B cell (primary cell): ENCODE data around the gene GABRP. TPM values are rescaled to one million over a fixed set of nuclear protein-coding genes. Genes with fewer than 3 reads are reported as not detected.

Experiments used
- ATAC-seq: fragments of 200-7000 bp; cut with Tn5 transposase; one replicate; pipeline ENCODE4 v1.10.0; 2021; ENCODE audit warnings: low read depth, mild to moderate bottlenecking, moderate number of reproducible peaks, moderate library complexity
- CTCF ChIA-PET: fragments of 350-600 bp; sonication (Branson Sonifier 250); formaldehyde crosslinking; loops from one replicate; lab custom pipeline; 2021; ENCODE audit warnings: antibody characterized with exemption, inconsistent platforms; lab: Charles Lee
- POLR2A ChIA-PET: fragments of 350-600 bp; sonication (Branson Sonifier 250); formaldehyde crosslinking; loops from one replicate; lab custom pipeline; 2021; ENCODE audit warnings: antibody characterized with exemption; lab: Charles Lee
- DNase-seq: peaks from one replicate; pipeline ENCODE4 v3.0.0; 2013
- H2AFZ ChIP-seq: 2 replicates; pipeline ENCODE4 v1.6.1; 2012; ENCODE audit warnings: mild to moderate bottlenecking, low read depth, low read length; ENCODE audit not compliant: insufficient read depth, poor library complexity, severe bottlenecking
- H3K27ac ChIP-seq, 2 donors: 1 replicate in 1 of 2; 2 replicates in 1 of 2; pipeline ENCODE4 v1.5.1; 2012 to 2013; ENCODE audit warnings: low read length in 2 of 2, mild to moderate bottlenecking in 2 of 2, moderate library complexity in 1 of 2
- H3K27me3 ChIP-seq, 4 experiments: fragments of 200-600 bp in 1 of 4; sonication (generic) in 1 of 4; replicated peaks in 1 of 4; 1 replicate in 2 of 4; 2 replicates in 2 of 4; pipeline versions ENCODE4 v1.6.1 to v1.7.0; 2013 to 2016; ENCODE audit warnings: low read length in 3 of 4, mild to moderate bottlenecking in 2 of 4, mixed read lengths in 1 of 4, moderate library complexity in 1 of 4; ENCODE audit not compliant: insufficient read depth in 4 of 4, control insufficient read depth in 3 of 4; ENCODE audit errors: control extremely low read depth in 1 of 4
- H3K36me3 ChIP-seq, 2 experiments: replicated peaks in 1 of 2; 1 replicate in 1 of 2; 2 replicates in 1 of 2; pipeline versions ENCODE4 v1.6.1 to v1.7.1; 2013; ENCODE audit warnings: low read length in 1 of 2; ENCODE audit not compliant: insufficient read depth in 2 of 2, control insufficient read depth in 1 of 2; ENCODE audit errors: control extremely low read depth in 1 of 2, extremely low read depth in 1 of 2
- H3K4me1 ChIP-seq, 2 donors: fragments of 200-600 bp in 1 of 2; sonication (generic) in 1 of 2; 1 replicate in 1 of 2; 2 replicates in 1 of 2; pipeline versions ENCODE4 v1.5.1 to v1.6.1; 2013 to 2017; ENCODE audit warnings: low read length in 2 of 2; ENCODE audit not compliant: control insufficient read depth in 2 of 2, insufficient read depth in 2 of 2
- H3K4me2 ChIP-seq: replicated peaks from 2 replicates; pipeline ENCODE3; 2012; ENCODE audit warnings: mild to moderate bottlenecking, low read depth, low read length; ENCODE audit not compliant: poor library complexity, severe bottlenecking
- H3K4me3 ChIP-seq, 5 experiments: fragments of 200-600 bp in 1 of 5; sonication (generic) in 1 of 5; 1 replicate in 3 of 5; 2 replicates in 2 of 5; pipeline versions ENCODE4 v1.5.1 to v1.7.0; 2011 to 2016; ENCODE audit warnings: low read length in 4 of 5, mild to moderate bottlenecking in 4 of 5, low read depth in 2 of 5, control low read depth in 1 of 5, moderate library complexity in 1 of 5; ENCODE audit not compliant: insufficient read depth in 1 of 5; ENCODE audit errors: control extremely low read depth in 1 of 5, extremely low read depth in 1 of 5
- H3K79me2 ChIP-seq: fragments of 200-600 bp; sonication (generic); one replicate; pipeline ENCODE4 v1.6.0; 2016; ENCODE audit warnings: low read length; ENCODE audit not compliant: control insufficient read depth, insufficient read depth
- H3K9ac ChIP-seq: fragments of 200-600 bp; sonication (generic); 2 replicates; pipeline ENCODE4 v1.6.1; 2017; ENCODE audit warnings: mild to moderate bottlenecking, low read length, moderate library complexity
- H3K9me3 ChIP-seq, 3 donors: one replicate each; pipeline versions ENCODE4 v1.6.1 to v1.7.1; 2013; ENCODE audit warnings: low read length in 2 of 3; ENCODE audit not compliant: control insufficient read depth in 2 of 3, insufficient read depth in 1 of 3; ENCODE audit errors: control extremely low read depth in 1 of 3
- H4K20me1 ChIP-seq: 2 replicates; pipeline ENCODE4 v1.6.0; 2012; ENCODE audit warnings: mild to moderate bottlenecking, low read length; ENCODE audit not compliant: insufficient read depth, control insufficient read depth, poor library complexity, severe bottlenecking
- H3K27ac Mint-ChIP-seq: one replicate; pipeline ENCODE4 v1.8.0; 2021; ENCODE audit warnings: mixed read lengths
- H3K27me3 Mint-ChIP-seq: one replicate; pipeline ENCODE4 v1.8.0; 2021; ENCODE audit warnings: mixed read lengths
- H3K4me1 Mint-ChIP-seq: one replicate; pipeline ENCODE4 v1.8.0; 2021; ENCODE audit warnings: mixed read lengths
- H3K4me3 Mint-ChIP-seq: one replicate; pipeline ENCODE4 v1.8.0; 2021; ENCODE audit warnings: mixed read lengths
- H3K9me3 Mint-ChIP-seq: one replicate; pipeline ENCODE4 v1.8.0; 2022; ENCODE audit warnings: mixed read lengths; ENCODE audit not compliant: insufficient read depth
- EZH2 ChIP-seq: IDR thresholded peaks from 2 replicates; pipeline ENCODE4 v1.6.1; 2012; ENCODE audit warnings: borderline replicate concordance, low read depth, mild to moderate bottlenecking, moderate library complexity, low read length; ENCODE audit not compliant: insufficient read depth, poor library complexity, severe bottlenecking
- WGBS: methylation state at CpG from one replicate; pipeline ENCODE4 v1.1.5; 2013; ENCODE audit warnings: missing lambda C conversion rate; ENCODE audit not compliant: insufficient coverage; 5-methylcytosine and 5-hydroxymethylcytosine counted together
- intact Hi-C: fragments of 100-400 bp; cut with micrococcal nuclease; formaldehyde crosslinking; loops from one replicate; pipeline ENCODE4 v1.10.0; 2022
- polyA plus RNA-seq: library from polyadenylated mRNA; depleted of rRNA; stranded (reverse); fragments of >200 nt; gene quantifications from 2 replicates; pipeline ENCODE4 v1.2.3, GENCODE V29; 2012
- total RNA-seq, 2 donors: library from RNA; stranded (reverse); fragments of 120-200 nt in 1 of 2; gene quantifications; 1 replicate in 1 of 2; 2 replicates in 1 of 2; pipeline versions ENCODE4 v1.2.3 to v1.2.4, GENCODE V29; 2013 to 2022
- TF ChIP-seq, protein P1 (sequence below): fragments of 200-600 bp; IDR thresholded peaks from one replicate; pipeline ENCODE4 v1.8.0; 2022; ENCODE audit warnings: antibody characterized with exemption, mild to moderate bottlenecking

Gene GABRP
- total and polyA plus RNA-seq, 2 donors (not counting 1 experiment from before 2014, with no cell fraction given), result not detected

DNA sequence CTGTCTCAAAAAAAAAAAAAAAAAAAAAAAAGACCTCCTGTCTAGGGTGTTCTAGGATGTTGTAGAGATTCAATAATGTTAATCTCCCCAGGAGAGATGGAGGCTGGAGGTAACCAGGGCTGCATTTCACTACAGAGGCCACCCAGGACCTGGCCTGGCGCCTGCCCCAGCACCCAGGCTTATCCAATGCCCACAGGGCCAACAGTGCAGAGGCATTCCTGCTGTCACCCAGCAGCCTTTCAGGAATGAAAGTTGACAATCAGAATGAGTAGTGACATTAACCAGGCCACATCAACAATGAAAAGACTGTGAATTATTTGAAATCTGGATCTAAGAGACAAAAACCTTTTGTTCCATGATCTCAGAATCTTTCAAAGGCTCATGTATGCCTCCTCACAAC lies 36.2 kb upstream of the GABRP start:
- ChIA-PET POLR2A (no interaction called here), CTCF (interaction anchor here (6.3 kb wide), 1 partner anchor 44 kb away, joined by 41 read pairs; no protein-coding TSS in a partner anchor)
- H3K9me3 Mint-ChIP-seq, result no peaks in the 10 kb centered on the region
- H3K27ac Mint-ChIP-seq, result no peak overlapping the region
- Histone ChIP-seq H2AFZ (no peak overlapping the region), H3K4me2 (no peak overlapping the region), H3K4me1 (peaks cover 5 to 7% of the 10 kb centered on the region in 2 donors), H3K36me3 (no peaks in the 10 kb centered on the region), H3K9ac (no peak overlapping the region), H3K4me3 (no peak overlapping the region), H3K27me3 (peaks cover 0 to 28% (median 2%) of the 10 kb centered on the region in 4 experiments), H3K27ac (no peak overlapping the region), H3K79me2 (no peaks in the 10 kb centered on the region), H3K9me3 (peaks cover 0 to 6% (median 0%) of the 10 kb centered on the region in 3 donors), H4K20me1 (no peaks in the 10 kb centered on the region)
- intact Hi-C loops, result no loop called here
- TF ChIP-seq, protein P1, sequence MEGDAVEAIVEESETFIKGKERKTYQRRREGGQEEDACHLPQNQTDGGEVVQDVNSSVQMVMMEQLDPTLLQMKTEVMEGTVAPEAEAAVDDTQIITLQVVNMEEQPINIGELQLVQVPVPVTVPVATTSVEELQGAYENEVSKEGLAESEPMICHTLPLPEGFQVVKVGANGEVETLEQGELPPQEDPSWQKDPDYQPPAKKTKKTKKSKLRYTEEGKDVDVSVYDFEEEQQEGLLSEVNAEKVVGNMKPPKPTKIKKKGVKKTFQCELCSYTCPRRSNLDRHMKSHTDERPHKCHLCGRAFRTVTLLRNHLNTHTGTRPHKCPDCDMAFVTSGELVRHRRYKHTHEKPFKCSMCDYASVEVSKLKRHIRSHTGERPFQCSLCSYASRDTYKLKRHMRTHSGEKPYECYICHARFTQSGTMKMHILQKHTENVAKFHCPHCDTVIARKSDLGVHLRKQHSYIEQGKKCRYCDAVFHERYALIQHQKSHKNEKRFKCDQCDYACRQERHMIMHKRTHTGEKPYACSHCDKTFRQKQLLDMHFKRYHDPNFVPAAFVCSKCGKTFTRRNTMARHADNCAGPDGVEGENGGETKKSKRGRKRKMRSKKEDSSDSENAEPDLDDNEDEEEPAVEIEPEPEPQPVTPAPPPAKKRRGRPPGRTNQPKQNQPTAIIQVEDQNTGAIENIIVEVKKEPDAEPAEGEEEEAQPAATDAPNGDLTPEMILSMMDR, result no peak
- no peak for TF ChIP-seq EZH2
- DNase-seq (no peak), ATAC-seq (no peak)
- 100% methylated on average over 1 of the region's 1 CpG for WGBS
- H3K4me1 Mint-ChIP-seq, result peaks cover 3% of the 10 kb centered on the region
- H3K27me3 Mint-ChIP-seq, result peaks cover 50% of the 10 kb centered on the region
- no peak overlapping the region for H3K4me3 Mint-ChIP-seq

DNA sequence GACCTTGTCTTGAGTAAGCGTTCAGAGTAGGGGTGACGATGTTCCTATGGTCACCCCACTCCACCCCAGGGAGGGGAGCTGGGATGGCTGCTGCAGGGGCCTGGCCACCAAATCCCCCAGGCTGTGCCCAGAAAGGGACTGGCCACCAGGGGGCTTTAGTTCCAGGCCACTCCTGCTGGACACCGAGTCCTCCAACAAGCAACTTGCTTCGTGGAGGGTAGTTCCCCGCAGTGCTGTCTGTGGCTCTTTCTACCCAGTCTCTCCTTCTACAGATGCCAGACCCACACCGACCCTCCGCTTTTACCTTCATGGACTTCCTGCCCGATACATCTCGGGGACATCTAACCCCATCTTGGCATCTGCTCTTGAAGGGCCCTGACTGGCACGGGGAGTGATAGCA lies 35.7 kb upstream of the GABRP start:
- DNase-seq (no peak), ATAC-seq (no peak)
- Histone ChIP-seq H3K27me3 (peaks cover 0 to 28% (median 2%) of the 10 kb centered on the region in 4 experiments), H3K27ac (no peak overlapping the region), H3K36me3 (no peaks in the 10 kb centered on the region), H2AFZ (no peak overlapping the region), H3K9ac (no peak overlapping the region), H4K20me1 (no peaks in the 10 kb centered on the region), H3K9me3 (peaks cover 0 to 6% (median 0%) of the 10 kb centered on the region in 3 donors), H3K4me1 (peaks cover 5 to 7% of the 10 kb centered on the region in 2 donors), H3K79me2 (no peaks in the 10 kb centered on the region), H3K4me3 (no peak overlapping the region), H3K4me2 (no peak overlapping the region)
- Mint-ChIP-seq H3K27me3 (peaks cover 50% of the 10 kb centered on the region), H3K4me3 (no peak overlapping the region), H3K4me1 (peaks cover 3% of the 10 kb centered on the region), H3K9me3 (no peaks in the 10 kb centered on the region), H3K27ac (no peak overlapping the region)
- intact Hi-C loops, result no loop called here
- CTCF ChIA-PET, result no interaction called here
- no peak for TF ChIP-seq EZH2
- TF ChIP-seq, protein P1, result no peak
- WGBS, result 89% methylated on average over 10 of the region's 10 CpGs
- POLR2A ChIA-PET, result no interaction called here
